Gastrocnemius medialis (tissue), 4 donors: ENCODE results near the gene HOXB8. TPM values are rescaled to one million over a fixed set of nuclear protein-coding genes. Genes with fewer than 3 reads are reported as not detected.

Experiments used
- ATAC-seq, 2 donors: fragments of 150-250 bp; one replicate each; pipeline ENCODE4 v1.9.1; 2016
- DNase-seq, 2 donors: peaks; one replicate each; pipeline ENCODE4 v3.0.0-alpha.2; 2019
- H3K27ac ChIP-seq, 4 donors: fragments of 200-600 bp; sonication (generic); 1 replicate in 1 of 4; 2 replicates in 3 of 4; pipeline ENCODE4 v1.5.1; 2016 to 2018; ENCODE audit warnings: mild to moderate bottlenecking in 2 of 4, moderate library complexity in 1 of 4
- H3K27me3 ChIP-seq, 3 donors: fragments of 200-600 bp; sonication (generic) in 2 of 3; 1 replicate in 1 of 3; 2 replicates in 2 of 3; pipeline versions ENCODE4 v1.5.1 to v1.6.0; 2016 to 2019; ENCODE audit warnings: mild to moderate bottlenecking in 1 of 3, moderate library complexity in 1 of 3
- H3K36me3 ChIP-seq, 2 donors: fragments of 200-600 bp; sonication (generic) in 1 of 2; one replicate each; pipeline ENCODE4 v1.5.1; 2017 to 2018
- H3K4me1 ChIP-seq, 2 donors: fragments of 200-600 bp; sonication (generic) in 1 of 2; one replicate each; pipeline ENCODE4 v1.5.1; 2016 to 2017; ENCODE audit warnings: mild to moderate bottlenecking in 2 of 2
- H3K4me3 ChIP-seq, 4 donors: fragments of 200-600 bp; sonication (generic) in 3 of 4; 1 replicate in 1 of 4; 2 replicates in 3 of 4; pipeline ENCODE4 v1.5.1; 2016 to 2019; ENCODE audit warnings: mild to moderate bottlenecking in 2 of 4
- H3K9me3 ChIP-seq, 3 donors: fragments of 200-600 bp; sonication (generic) in 2 of 3; 1 replicate in 1 of 3; 2 replicates in 2 of 3; pipeline ENCODE4 v1.5.1; 2016 to 2019
- CTCF ChIP-seq, 5 experiments: fragments of 450-650 bp in 3 of 5; fragments of 200-600 bp in 2 of 5; sonication (generic) in 2 of 5; IDR thresholded peaks in 4 of 5; conservative IDR thresholded peaks in 1 of 5; 1 replicate in 4 of 5; 2 replicates in 1 of 5; pipeline ENCODE4 v1.5.1; 2016 to 2019; ENCODE audit warnings: antibody characterized with exemption in 5 of 5, mild to moderate bottlenecking in 3 of 5, moderate library complexity in 3 of 5
- POLR2A ChIP-seq, 2 donors: fragments of 450-650 bp; IDR thresholded peaks; one replicate each; pipeline ENCODE4 v1.6.1; 2017; ENCODE audit warnings: antibody characterized with exemption in 2 of 2, mild to moderate bottlenecking in 2 of 2, moderate library complexity in 2 of 2
- in situ Hi-C, 4 donors: fragments of 200-750 bp; cut with MboI; loops; one replicate each; pipeline versions ENCODE4 v1.15.0 to v1.8.0; 2017; ENCODE audit warnings: low sequenced_read_pairs in 4 of 4
- intact Hi-C: fragments of 100-400 bp; cut with DNase I; formaldehyde crosslinking; loops from one replicate; pipeline ENCODE4 v1.15.1; 2023; ENCODE audit warnings: low total_unique reads
- total RNA-seq, 4 donors: library from RNA; depleted of rRNA; stranded (reverse); fragments of >200 nt; gene quantifications; one replicate each; pipeline versions ENCODE4 v1.1.0 to v1.2.3, GENCODE V29; 2016

Gene HOXB8
- total RNA-seq, 4 donors from 2014 or later: 0.27 TPM; not detected in 3

GRCh38 chr17:48639136-48639535 lies 24.0 kb upstream of the HOXB8 start:
- Histone ChIP-seq H3K4me3 (no peak overlapping the region), H3K27me3 (peaks cover 86 to 100% (median 100%) of the 10 kb centered on the region in 3 donors), H3K27ac (no peak overlapping the region), H3K9me3 (no peaks in the 10 kb centered on the region), H3K36me3 (no peaks in the 10 kb centered on the region), H3K4me1 (no peaks in the 10 kb centered on the region)
- no peak for DNase-seq
- in situ Hi-C loops: loop anchor here in 1 of 4 donors (25.0 kb wide), 1 partner anchor 98 kb away; the partner anchor contains the start of gene HOXB13
- TF ChIP-seq CTCF (IDR thresholded peaks at IDR 0.05 in 4 of 5, conservative IDR thresholded peaks at IDR 0.05 in 1 of 5): no peak
- no peak for TF ChIP-seq POLR2A (IDR thresholded peaks at IDR 0.05)
- no peak for ATAC-seq
- intact Hi-C loops: no loop called here

DNA sequence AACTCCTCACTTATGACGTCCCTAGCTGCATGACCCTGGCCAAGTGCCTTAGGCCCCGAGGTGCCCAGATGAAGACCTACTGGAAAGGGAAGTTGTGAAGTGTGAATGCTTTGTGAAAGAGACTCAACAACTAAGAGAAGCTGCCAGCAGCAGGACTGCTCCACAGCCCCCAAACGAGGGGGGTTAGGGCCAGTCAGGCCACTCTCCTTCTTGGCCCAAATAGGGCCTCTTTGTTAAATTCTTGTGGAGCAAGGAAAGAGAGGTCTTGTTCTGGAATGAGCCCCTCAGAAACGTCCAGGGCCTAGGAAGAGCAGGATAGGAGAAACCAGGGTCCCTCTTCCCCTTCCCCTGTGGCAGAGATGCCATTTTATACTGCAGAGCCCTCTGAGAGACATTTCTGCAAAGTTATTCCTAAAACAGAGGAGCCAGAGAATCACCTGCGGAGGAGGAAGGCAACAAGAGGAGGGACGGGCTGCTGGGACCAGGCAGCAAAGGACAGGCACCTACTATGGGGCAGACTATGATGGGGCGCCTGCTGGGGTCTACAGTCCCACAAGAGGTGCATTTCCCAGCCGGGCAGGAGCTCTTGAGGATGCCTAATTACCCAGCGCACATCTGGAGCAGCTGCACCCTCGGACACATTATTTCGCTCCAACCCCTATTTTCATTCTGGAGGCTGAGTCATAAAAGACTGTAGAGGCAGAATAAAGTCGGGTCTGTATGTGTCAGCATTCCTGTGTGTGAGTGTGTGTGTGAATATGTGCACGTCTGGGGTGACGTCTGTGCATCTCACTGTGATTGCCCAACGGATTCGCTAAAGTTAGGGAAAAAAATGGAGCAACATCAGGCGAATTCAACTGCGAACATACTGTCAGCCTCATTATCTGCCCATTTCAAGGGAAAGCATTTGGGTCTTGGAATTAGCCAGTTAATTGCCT lies 22.5 kb upstream of the HOXB8 start:
- no peak for TF ChIP-seq CTCF (IDR thresholded peaks at IDR 0.05 in 4 of 5, conservative IDR thresholded peaks at IDR 0.05 in 1 of 5)
- no peak for TF ChIP-seq POLR2A (IDR thresholded peaks at IDR 0.05)
- no peaks in the 10 kb centered on the region for H3K36me3 ChIP-seq
- H3K9me3 ChIP-seq: no peaks in the 10 kb centered on the region
- intact Hi-C loops: no loop called here
- no peaks in the 10 kb centered on the region for H3K4me1 ChIP-seq
- DNase-seq: no peak
- in situ Hi-C loops: loop anchor here in 1 of 4 donors (25.0 kb wide), 1 partner anchor 100 kb away; the partner anchor contains the start of gene HOXB13
- H3K27ac ChIP-seq: no peak overlapping the region
- H3K27me3 ChIP-seq: peaks cover 91 to 100% (median 100%) of the 10 kb centered on the region in 3 donors
- no peak for ATAC-seq
- H3K4me3 ChIP-seq: no peak overlapping the region

- Histone ChIP-seq H3K27ac (no peak overlapping the region), H3K36me3 (no peaks in the 10 kb centered on the region), H3K9me3 (no peaks in the 10 kb centered on the region), H3K4me1 (no peaks in the 10 kb centered on the region), H3K27me3 (peaks cover 91 to 100% (median 100%) of the 10 kb centered on the region in 3 donors), H3K4me3 (no peak overlapping the region)
- intact Hi-C loops (no loop called here), in situ Hi-C loops (loop anchor here in 1 of 4 donors (25.0 kb wide), 1 partner anchor 101 kb away; the partner anchor contains the start of gene HOXB13)
- no peak for TF ChIP-seq POLR2A (IDR thresholded peaks at IDR 0.05)
- TF ChIP-seq CTCF (IDR thresholded peaks at IDR 0.05 in 4 of 5, conservative IDR thresholded peaks at IDR 0.05 in 1 of 5): peak in 3 of 5 experiments; percentile 11 to 51 (median 39)
- DNase-seq (peak in 1 of 2 donors; percentile 14), ATAC-seq (peak in 1 of 2 donors; percentile 27)
Measured at GRCh38 chr17:48636177-48637018, 21.3 kb upstream of the HOXB8 start.

DNA sequence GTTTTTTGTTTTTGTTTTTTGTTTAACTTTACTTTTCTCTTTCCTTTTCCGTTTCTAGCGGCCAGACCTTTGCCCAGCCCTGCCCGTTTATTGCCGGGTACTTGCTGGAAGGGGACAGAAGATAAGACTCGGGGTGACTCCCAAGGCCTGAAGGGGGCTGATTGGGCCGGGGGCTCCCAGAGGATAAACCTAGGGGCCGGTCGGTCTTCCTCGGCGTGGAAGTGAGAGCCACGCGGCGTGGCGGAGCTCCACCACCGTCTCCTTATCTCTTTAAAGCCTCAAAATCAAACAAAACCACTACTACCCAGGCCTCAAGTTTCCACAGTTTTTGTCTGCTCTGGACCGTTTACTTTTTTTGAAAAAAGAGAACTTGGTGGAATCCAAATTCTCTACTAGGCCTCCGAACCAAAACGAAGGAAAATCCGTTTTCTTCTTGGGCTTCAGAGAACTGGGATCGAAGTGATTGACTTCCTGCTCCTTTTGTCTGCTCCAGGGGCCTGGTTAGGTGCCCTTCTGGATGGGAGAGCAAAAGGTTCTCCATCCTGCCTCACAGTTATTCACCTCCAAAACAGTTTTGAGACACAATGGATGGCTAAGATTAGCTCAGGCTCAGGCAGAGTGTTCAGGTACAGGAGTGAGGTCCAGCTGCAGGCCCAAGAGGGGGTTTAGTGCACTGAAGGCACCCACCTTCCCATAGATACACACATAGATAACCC lies 19.6 kb upstream of the HOXB8 start:
- peaks cover 99 to 100% (median 100%) of the 10 kb centered on the region in 3 donors for H3K27me3 ChIP-seq
- DNase-seq: no peak
- in situ Hi-C loops: loop anchor here in 1 of 4 donors (25.0 kb wide), 1 partner anchor 103 kb away; the partner anchor contains the start of gene HOXB13
- H3K4me1 ChIP-seq: no peaks in the 10 kb centered on the region
- no peak for ATAC-seq
- intact Hi-C loops: no loop called here
- no peak for TF ChIP-seq CTCF (IDR thresholded peaks at IDR 0.05 in 4 of 5, conservative IDR thresholded peaks at IDR 0.05 in 1 of 5)
- H3K4me3 ChIP-seq: no peak overlapping the region
- no peaks in the 10 kb centered on the region for H3K9me3 ChIP-seq
- H3K36me3 ChIP-seq: no peaks in the 10 kb centered on the region
- H3K27ac ChIP-seq: no peak overlapping the region
